Astrocyte (in vitro differentiated cells and primary cell): ENCODE measurements around the gene SPIRE2. TPM values are rescaled to one million over a fixed set of nuclear protein-coding genes. Genes with fewer than 3 reads are reported as not detected.
"Not testable (repeated sequence)": the region's sequence is repeated elsewhere in the genome, so short reads cannot be mapped to it uniquely, and the experiment has no call there.

ENCODE experiments used
- DNase-seq: peaks from one replicate; pipeline ENCODE4 v3.0.0-alpha.2; 2010; ENCODE audit warnings: low read depth
- FAIRE-seq: peaks from 2 replicates; lab custom pipeline; 2011; peaks lifted over from hg19 to GRCh38; lab: Jason Lieb, UNC
- H2AFZ ChIP-seq: 2 replicates; pipeline ENCODE4 v1.6.0; 2012; ENCODE audit warnings: low read depth, low read length, inconsistent platforms
- H3K27ac ChIP-seq: 2 replicates; pipeline ENCODE4 v1.5.1; 2011; ENCODE audit warnings: low read depth, low read length, inconsistent platforms
- H3K27me3 ChIP-seq: 2 replicates; pipeline ENCODE4 v1.6.0; 2011; ENCODE audit warnings: low read length, inconsistent platforms; ENCODE audit not compliant: insufficient read depth
- H3K36me3 ChIP-seq: 2 replicates; pipeline ENCODE4 v1.5.1; 2011; ENCODE audit warnings: low read length, inconsistent platforms; ENCODE audit not compliant: insufficient read depth
- H3K4me1 ChIP-seq: 2 replicates; pipeline ENCODE4 v1.5.1; 2011; ENCODE audit warnings: low read length, inconsistent platforms; ENCODE audit not compliant: insufficient read depth
- H3K4me2 ChIP-seq: 2 replicates; pipeline ENCODE4 v1.6.0; 2012; ENCODE audit warnings: low read length, inconsistent platforms
- H3K4me3 ChIP-seq: 2 replicates; pipeline ENCODE4 v1.5.1; 2011; ENCODE audit warnings: low read depth, mild to moderate bottlenecking, low read length, inconsistent platforms; ENCODE audit not compliant: insufficient read depth
- H3K79me2 ChIP-seq: 2 replicates; pipeline ENCODE4 v1.6.0; 2012; ENCODE audit warnings: mild to moderate bottlenecking, low read length, inconsistent platforms; ENCODE audit not compliant: insufficient read depth
- H3K9ac ChIP-seq: 2 replicates; pipeline ENCODE4 v1.6.0; 2012; ENCODE audit warnings: mild to moderate bottlenecking, low read length, inconsistent platforms
- H3K9me3 ChIP-seq: 2 replicates; pipeline ENCODE4 v1.5.1; 2012; ENCODE audit warnings: low read depth, mild to moderate bottlenecking, low read length, inconsistent platforms; ENCODE audit not compliant: insufficient read depth
- H4K20me1 ChIP-seq: 2 replicates; pipeline ENCODE4 v1.6.0; 2012; ENCODE audit warnings: low read length, inconsistent platforms; ENCODE audit not compliant: insufficient read depth
- H3K27ac Mint-ChIP-seq: one replicate; pipeline ENCODE4 v1.8.0; 2021; ENCODE audit warnings: mild to moderate bottlenecking, mixed read lengths; ENCODE audit not compliant: unreplicated experiment
- H3K27me3 Mint-ChIP-seq: one replicate; pipeline ENCODE4 v1.8.0; 2021; ENCODE audit warnings: low read depth, mixed read lengths; ENCODE audit not compliant: unreplicated experiment
- H3K36me3 Mint-ChIP-seq: one replicate; pipeline ENCODE4 v1.8.0; 2021; ENCODE audit warnings: low read depth, mixed read lengths; ENCODE audit not compliant: unreplicated experiment
- H3K4me1 Mint-ChIP-seq: one replicate; pipeline ENCODE4 v1.8.0; 2021; ENCODE audit warnings: low read depth, mixed read lengths; ENCODE audit not compliant: unreplicated experiment
- H3K4me3 Mint-ChIP-seq: one replicate; pipeline ENCODE4 v1.8.0; 2021; ENCODE audit warnings: mild to moderate bottlenecking, moderate library complexity, mixed read lengths; ENCODE audit not compliant: unreplicated experiment
- H3K9me3 Mint-ChIP-seq: one replicate; pipeline ENCODE4 v1.8.0; 2021; ENCODE audit warnings: mild to moderate bottlenecking, mixed read lengths; ENCODE audit not compliant: unreplicated experiment
- EZH2 ChIP-seq: IDR thresholded peaks from 2 replicates; pipeline ENCODE4 v1.6.1; 2012; ENCODE audit warnings: mild to moderate bottlenecking, low read length, inconsistent platforms; ENCODE audit not compliant: insufficient read depth
- total RNA-seq: library from RNA; stranded (reverse); gene quantifications from 2 replicates; pipeline ENCODE4 v1.2.1, GENCODE V29; 2021
- TF ChIP-seq, protein P1 (sequence below): IDR thresholded peaks from 2 replicates; pipeline ENCODE4 v1.5.1; 2011; ENCODE audit warnings: low read depth, mild to moderate bottlenecking, inconsistent platforms, low read length, moderate library complexity; ENCODE audit not compliant: insufficient read depth

The SPIRE2 gene
- total RNA-seq, 1 donor from 2014 or later, result 3.2 TPM

DNA sequence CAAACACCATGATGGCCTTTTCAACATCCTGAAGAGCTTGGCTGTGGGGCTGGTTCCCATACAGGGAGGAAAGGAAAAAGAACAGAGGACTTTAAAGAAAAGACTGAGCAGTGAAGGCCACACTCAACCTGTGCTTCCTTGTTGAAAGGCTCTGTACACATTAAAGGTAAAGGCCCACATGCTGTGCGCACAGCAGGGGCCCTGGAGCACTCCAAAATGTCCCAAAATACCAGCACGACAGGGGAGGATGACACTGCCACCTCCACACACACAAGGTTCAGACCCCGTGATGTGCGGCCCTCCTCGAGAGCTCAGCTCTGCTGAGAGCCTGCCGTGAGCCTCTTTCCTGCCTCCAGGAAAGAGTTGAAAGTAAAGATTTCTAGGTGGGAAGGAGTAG lies 48.4 kb upstream of the SPIRE2 start:
- no peak overlapping the region for H3K27ac Mint-ChIP-seq
- H3K4me1 ChIP-seq, result no peaks in the 10 kb centered on the region
- H4K20me1 ChIP-seq, result no peaks in the 10 kb centered on the region
- H3K36me3 ChIP-seq, result peaks cover 16% of the 10 kb centered on the region
- no peak overlapping the region for H3K4me3 Mint-ChIP-seq
- no peaks in the 10 kb centered on the region for H3K9me3 Mint-ChIP-seq
- no peak overlapping the region for H3K4me3 ChIP-seq
- no peak for FAIRE-seq
- no peaks in the 10 kb centered on the region for H3K4me1 Mint-ChIP-seq
- H2AFZ ChIP-seq, result no peak overlapping the region
- H3K79me2 ChIP-seq, result no peaks in the 10 kb centered on the region
- TF ChIP-seq, protein P1, sequence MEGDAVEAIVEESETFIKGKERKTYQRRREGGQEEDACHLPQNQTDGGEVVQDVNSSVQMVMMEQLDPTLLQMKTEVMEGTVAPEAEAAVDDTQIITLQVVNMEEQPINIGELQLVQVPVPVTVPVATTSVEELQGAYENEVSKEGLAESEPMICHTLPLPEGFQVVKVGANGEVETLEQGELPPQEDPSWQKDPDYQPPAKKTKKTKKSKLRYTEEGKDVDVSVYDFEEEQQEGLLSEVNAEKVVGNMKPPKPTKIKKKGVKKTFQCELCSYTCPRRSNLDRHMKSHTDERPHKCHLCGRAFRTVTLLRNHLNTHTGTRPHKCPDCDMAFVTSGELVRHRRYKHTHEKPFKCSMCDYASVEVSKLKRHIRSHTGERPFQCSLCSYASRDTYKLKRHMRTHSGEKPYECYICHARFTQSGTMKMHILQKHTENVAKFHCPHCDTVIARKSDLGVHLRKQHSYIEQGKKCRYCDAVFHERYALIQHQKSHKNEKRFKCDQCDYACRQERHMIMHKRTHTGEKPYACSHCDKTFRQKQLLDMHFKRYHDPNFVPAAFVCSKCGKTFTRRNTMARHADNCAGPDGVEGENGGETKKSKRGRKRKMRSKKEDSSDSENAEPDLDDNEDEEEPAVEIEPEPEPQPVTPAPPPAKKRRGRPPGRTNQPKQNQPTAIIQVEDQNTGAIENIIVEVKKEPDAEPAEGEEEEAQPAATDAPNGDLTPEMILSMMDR, result no peak
- TF ChIP-seq EZH2, result no peak
- no peaks in the 10 kb centered on the region for H3K27me3 Mint-ChIP-seq
- H3K9ac ChIP-seq, result no peak overlapping the region
- DNase-seq, result no peak
- no peaks in the 10 kb centered on the region for H3K27me3 ChIP-seq
- no peak overlapping the region for H3K27ac ChIP-seq
- H3K4me2 ChIP-seq, result no peak overlapping the region
- no peaks in the 10 kb centered on the region for H3K9me3 ChIP-seq
- H3K36me3 Mint-ChIP-seq, result peaks cover 6% of the 10 kb centered on the region

DNA sequence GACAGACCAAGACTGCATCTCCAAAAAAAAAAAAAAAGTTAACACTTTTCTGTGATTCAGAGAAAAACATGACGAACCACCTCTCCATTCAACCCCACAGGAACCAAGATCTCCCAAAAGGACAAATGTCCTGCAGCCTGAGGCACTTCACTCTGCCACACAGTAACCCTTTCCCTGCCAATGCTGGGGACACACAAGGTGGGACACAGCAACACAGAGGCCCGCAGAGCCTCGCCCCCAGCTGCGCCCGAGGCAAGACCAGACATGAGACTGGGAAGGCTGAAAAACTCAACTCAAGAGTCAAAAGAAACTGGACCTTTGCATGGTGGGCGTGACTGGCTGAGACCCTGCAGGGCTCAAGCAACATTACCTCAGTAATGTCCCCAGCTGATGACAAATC lies 45.8 kb upstream of the SPIRE2 start:
- no peaks in the 10 kb centered on the region for H3K9me3 Mint-ChIP-seq
- H3K9ac ChIP-seq, result no peak overlapping the region
- no peaks in the 10 kb centered on the region for H3K79me2 ChIP-seq
- H3K27ac ChIP-seq, result no peak overlapping the region
- DNase-seq (no peak), FAIRE-seq (no peak)
- H3K36me3 Mint-ChIP-seq, result peaks cover 6% of the 10 kb centered on the region
- no peak overlapping the region for H3K4me3 Mint-ChIP-seq
- TF ChIP-seq, protein P1, result no peak
- no peak for TF ChIP-seq EZH2
- no peaks in the 10 kb centered on the region for H3K4me1 Mint-ChIP-seq
- H2AFZ ChIP-seq, result no peak overlapping the region
- no peaks in the 10 kb centered on the region for H3K4me1 ChIP-seq
- peaks cover 17% of the 10 kb centered on the region for H3K36me3 ChIP-seq
- H3K27ac Mint-ChIP-seq, result no peak overlapping the region
- H3K4me3 ChIP-seq, result no peak overlapping the region
- no peaks in the 10 kb centered on the region for H3K27me3 ChIP-seq
- H4K20me1 ChIP-seq, result peaks cover 5% of the 10 kb centered on the region
- H3K27me3 Mint-ChIP-seq, result no peaks in the 10 kb centered on the region
- no peaks in the 10 kb centered on the region for H3K9me3 ChIP-seq
- H3K4me2 ChIP-seq, result no peak overlapping the region

DNA sequence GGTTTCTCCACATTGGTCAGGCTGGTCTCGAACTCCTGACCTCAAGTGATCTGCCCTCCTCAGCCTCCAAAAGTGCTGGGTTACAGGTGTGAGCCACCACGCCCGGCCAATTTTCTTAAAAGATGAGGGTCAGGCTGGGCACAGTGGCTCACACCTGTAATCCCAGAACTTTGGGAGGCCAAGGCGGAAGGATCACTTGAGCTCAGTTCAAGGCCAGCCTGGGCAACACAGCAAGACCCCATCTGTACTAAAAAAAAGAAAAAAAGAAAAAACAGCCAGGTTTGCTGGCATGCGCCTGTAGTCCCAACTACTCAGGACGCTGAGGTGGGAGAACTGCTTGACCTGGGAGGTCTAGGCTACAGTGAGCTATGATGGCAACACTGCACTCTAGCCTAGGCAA lies 44.3 kb upstream of the SPIRE2 start:
- H3K9ac ChIP-seq, FAIRE-seq, H3K4me3 ChIP-seq, H3K27ac ChIP-seq, DNase-seq, H3K36me3 Mint-ChIP-seq, H3K27me3 Mint-ChIP-seq, H4K20me1 ChIP-seq, H3K79me2 ChIP-seq, H3K4me1 Mint-ChIP-seq, H3K4me3 Mint-ChIP-seq, H3K4me1 ChIP-seq, H3K9me3 ChIP-seq, H3K9me3 Mint-ChIP-seq, H3K27me3 ChIP-seq, H3K4me2 ChIP-seq, H3K27ac Mint-ChIP-seq, H2AFZ ChIP-seq: not testable (repeated sequence)
- peaks cover 16% of the 10 kb centered on the region for H3K36me3 ChIP-seq
